GOT3 (cell line): Measurements from ENCODE around the gene TAS2R1.

ENCODE experiments used
- DNase-seq: peaks from one replicate; lab custom pipeline; 2025; ENCODE audit warnings: mixed read lengths; lab: John Stamatoyannopoulos, UW

The TAS2R1 gene, protein sequence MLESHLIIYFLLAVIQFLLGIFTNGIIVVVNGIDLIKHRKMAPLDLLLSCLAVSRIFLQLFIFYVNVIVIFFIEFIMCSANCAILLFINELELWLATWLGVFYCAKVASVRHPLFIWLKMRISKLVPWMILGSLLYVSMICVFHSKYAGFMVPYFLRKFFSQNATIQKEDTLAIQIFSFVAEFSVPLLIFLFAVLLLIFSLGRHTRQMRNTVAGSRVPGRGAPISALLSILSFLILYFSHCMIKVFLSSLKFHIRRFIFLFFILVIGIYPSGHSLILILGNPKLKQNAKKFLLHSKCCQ

DNA sequence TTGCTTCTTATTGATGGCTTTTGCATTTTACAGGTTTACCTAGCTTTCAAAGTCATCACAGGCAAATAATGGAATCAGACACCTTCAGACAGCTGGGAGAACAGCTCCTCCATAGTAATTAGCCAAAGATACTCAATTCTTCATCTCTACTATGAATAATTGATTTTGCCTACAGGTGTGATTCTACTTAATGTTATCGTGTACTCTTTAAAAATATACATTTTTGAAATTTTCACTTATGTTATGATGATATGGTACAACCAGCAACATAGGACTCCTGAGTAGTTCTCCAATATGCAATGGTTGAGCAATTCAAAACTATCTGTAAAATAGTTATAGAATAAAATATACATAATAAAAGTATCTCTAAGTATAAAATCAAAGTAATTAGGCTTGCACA, at the start of gene TAS2R1:
Gene TAS2R1 (minus strand): TSS at position 101 of the 400 bp plus-strand sequence. CDS start 319 bp downstream, outside the sequence.
- DNase-seq, result no peak

DNA sequence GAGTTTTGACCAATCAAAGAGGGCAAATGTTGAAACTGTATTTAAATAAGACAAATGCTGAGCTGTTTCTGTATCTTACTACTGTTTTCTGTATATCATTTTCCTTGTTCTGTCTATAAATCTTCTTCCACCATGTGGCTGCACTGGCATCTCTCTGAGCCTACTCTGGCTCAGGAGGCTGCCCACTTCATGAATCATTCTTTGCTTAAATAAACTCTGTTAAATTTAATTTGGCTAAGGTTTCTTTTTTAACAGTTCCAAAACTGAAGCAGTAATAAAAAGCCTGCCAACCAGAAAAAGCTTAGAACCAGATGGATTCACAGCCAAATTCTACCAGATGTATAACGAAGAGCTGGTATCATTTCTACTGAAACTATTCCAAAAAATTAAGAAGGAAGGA, 40.2 kb upstream of the TAS2R1 start:
- no peak for DNase-seq

DNA sequence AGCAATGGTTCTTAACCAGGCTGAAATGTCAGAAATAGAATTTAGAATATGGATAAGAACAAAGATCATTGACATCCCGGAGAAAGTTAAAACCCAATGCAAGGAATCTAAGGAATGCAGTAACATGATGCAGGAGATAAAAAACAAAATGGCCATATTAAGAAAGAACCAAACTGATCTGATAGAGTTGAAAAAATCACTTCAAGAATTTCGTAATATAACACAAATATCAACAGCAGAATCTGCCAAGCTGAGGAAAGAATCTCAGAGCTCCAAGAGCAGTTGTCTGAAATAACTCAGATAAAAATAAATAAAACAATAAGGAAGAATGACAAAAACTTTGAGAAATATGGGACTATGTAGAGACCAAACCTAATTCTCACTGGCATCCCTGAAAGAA, 37.8 kb upstream of the TAS2R1 start:
- no peak for DNase-seq

- no peak for DNase-seq
Measured at GRCh38 chr5:9663891-9664290, 33.7 kb upstream of the TAS2R1 start.

GRCh38 chr5:9661316-9662015, 31.3 kb upstream of the TAS2R1 start:
- no peak for DNase-seq

DNA sequence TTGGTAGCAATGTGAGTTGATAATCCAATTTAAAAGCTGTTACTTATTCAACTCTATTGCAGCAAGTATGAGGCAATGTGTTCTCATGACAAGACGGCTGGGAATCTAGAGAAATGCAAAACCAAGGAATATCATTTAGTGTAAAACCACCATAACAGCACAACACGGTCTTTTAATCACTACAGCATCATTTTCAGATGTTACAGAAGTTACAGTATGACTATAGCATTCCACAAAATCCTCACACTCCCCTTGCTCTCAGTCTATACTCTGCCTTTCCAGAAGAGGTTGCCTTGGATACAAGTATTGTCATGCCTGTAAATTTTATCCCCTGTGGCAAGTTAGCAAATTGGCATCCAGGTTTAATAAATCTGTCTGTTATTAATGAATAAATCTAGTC, 28.6 kb upstream of the TAS2R1 start:
- no peak for DNase-seq

DNA sequence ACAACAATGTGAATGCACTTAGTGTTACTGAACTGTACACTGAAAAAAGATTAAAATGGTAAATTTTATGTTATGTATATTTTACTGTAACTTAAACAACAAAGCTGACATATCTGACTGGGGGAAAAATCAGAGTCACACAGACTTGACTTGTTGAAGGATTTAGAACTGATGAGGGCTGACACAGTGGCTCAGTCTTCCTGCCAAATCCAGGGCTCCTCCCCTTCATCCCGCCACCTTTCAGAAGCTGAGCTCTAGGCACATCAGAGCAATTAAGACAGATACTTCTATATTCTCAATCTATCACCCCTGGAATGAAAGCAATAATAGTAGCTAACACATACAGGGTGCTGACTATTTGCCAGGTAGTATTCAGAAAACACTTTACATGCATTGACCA, 27.7 kb upstream of the TAS2R1 start:
- DNase-seq, result no peak

GRCh38 chr5:9655641-9656040, 25.5 kb upstream of the TAS2R1 start:
- DNase-seq, result no peak

DNA sequence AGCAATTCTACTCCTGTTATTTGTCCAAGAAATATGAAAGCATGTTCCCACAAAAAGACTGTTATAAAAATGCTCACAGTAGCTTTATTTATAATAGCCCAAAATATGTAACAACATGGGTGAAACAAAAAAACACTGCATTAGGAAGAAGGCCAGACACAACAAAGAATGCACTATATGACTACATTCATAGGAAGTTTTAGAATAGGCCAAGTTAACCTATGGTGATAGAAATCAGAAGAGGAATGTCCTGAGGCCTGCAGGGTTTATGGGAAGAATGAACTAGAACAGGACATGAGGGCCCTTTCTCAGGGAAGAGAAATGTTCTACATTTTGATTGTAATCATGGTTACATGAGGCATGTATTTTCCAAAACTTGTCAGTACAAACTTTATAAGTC, 24.7 kb upstream of the TAS2R1 start:
- DNase-seq, result no peak

- no peak for DNase-seq
Measured at GRCh38 chr5:9653811-9654210, 23.7 kb upstream of the TAS2R1 start.

GRCh38 chr5:9653061-9653460, 22.9 kb upstream of the TAS2R1 start:
- DNase-seq, result no peak

- no peak for DNase-seq
Measured at GRCh38 chr5:9652295-9652694, 22.1 kb upstream of the TAS2R1 start.

DNA sequence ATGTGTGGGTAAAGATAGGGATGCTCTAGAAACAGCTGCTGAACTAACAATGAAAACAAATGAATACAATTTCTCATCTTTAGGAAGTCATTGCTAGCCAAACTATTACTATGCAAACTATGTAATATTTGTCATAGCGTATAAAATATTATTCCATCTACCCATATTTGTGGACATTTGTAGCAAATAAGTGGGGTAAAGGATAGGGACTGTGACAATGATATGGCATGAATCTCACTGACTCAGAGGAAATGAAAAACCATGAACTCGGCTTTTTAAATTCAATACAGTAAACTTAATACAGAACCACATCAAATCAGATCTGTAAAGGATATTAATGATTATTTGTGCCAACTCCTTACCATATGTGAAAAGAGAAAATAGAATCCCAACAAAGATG, 16.7 kb upstream of the TAS2R1 start:
- no peak for DNase-seq

DNA sequence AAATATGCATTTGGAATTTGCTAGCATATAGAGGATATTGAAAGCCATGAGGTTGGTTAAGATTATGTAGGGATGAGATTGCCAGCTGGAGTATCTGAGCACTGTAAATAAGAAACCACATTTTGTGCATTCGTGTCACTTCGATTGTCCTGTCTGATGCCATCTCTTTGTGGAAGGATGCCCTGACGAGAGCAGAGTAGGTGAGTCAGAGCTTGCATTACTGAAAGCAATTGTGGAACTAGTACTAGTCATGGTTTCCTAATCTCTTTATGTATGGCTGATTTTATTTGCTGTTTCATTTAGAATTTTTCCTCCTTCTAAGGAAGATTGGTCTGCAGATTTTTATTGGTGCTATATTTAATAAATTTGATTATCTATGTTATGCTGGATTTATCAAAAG, 14.5 kb upstream of the TAS2R1 start:
- DNase-seq, result no peak

- no peak for DNase-seq
Measured at GRCh38 chr5:9642621-9643020, 12.5 kb upstream of the TAS2R1 start.

- no peak for DNase-seq
Measured at GRCh38 chr5:9641806-9642355, 11.7 kb upstream of the TAS2R1 start.

- no peak for DNase-seq
Measured at GRCh38 chr5:9632495-9632894, 2.3 kb upstream of the TAS2R1 start.

- DNase-seq, result no peak
Measured at GRCh38 chr5:9627541-9627940, 2.6 kb downstream of the TAS2R1 start.

GRCh38 chr5:9626955-9627354, 3.2 kb downstream of the TAS2R1 start:
- no peak for DNase-seq

DNA sequence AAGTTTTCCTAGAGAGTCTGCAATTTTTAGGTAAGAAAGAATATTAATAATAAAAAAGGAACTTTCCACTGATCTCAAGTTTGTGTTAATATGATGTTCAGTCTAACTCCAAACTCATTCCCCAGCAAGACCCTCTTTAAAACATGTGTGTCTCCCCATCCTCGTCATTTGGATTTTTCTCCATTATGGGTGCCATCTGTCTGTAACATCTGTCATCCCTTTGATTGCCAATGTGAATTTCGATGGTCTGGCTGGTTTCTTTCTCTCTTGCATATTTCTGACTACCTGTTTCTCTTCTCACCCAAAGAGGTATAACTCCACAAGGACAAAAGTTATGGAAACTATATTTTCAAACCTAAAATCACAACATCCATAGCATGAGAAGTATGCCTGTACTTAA, 4.4 kb downstream of the TAS2R1 start:
- no peak for DNase-seq

GRCh38 chr5:9625286-9625685, 4.9 kb downstream of the TAS2R1 start:
- no peak for DNase-seq

GRCh38 chr5:9624196-9624947, 5.8 kb downstream of the TAS2R1 start:
- no peak for DNase-seq

GRCh38 chr5:9623661-9624060, 6.5 kb downstream of the TAS2R1 start:
- no peak for DNase-seq
